HG03135 (cell line): Measurements from ENCODE around the gene MYOZ3.

Source experiments
- ATAC-seq: cut with Tn5 transposase; IDR thresholded peaks from one replicate; pipeline ENCODE4 v1.9.1; 2021; ENCODE audit warnings: mild to moderate bottlenecking, moderate library complexity; ENCODE audit not compliant: unreplicated experiment

Gene MYOZ3, protein sequence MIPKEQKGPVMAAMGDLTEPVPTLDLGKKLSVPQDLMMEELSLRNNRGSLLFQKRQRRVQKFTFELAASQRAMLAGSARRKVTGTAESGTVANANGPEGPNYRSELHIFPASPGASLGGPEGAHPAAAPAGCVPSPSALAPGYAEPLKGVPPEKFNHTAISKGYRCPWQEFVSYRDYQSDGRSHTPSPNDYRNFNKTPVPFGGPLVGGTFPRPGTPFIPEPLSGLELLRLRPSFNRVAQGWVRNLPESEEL

DNA sequence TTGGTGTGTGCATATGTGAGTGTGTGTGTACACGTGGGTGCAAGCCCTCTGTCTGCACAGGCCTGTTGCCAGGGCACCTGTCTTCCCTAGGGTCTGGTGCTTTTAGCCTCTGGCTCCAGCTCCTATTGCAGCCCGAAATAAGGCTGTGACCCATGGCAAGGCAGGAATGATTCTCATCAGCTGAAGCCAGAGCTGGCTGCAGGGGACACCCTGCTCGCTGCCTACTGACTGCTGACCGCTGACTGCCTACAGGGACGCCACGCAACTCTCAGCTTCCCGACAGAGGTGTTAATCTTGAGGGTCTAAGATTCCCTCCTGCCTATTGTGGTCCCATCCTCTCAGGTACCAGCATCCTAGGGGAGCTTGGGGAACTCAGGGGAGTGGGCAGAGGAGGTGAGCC, at the start of gene MYOZ3:
Gene MYOZ3 (plus strand): TSS at position 166 of the 400 bp plus-strand sequence. CDS start 1,691 bp downstream, outside the sequence.
- no peak for ATAC-seq

DNA sequence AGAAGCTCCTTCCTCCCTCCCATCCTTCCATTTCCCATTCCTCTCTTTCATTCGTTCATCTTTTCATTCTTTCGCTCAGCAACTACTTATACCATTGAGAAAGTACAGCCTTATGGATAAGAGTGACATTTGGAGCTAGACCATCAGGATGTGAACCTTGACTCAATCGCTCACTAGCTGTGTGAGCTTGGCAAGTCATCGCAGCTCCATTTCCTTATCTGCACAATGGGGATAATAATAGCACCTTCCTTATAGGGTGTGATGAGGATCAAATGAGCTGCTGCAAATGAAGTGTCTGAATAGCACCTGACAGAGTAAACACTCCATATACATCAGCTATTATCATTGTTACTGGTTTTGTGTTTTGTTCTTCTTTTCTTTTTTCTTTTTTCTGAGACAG, 48.6 kb upstream of the MYOZ3 start:
- ATAC-seq = no peak

DNA sequence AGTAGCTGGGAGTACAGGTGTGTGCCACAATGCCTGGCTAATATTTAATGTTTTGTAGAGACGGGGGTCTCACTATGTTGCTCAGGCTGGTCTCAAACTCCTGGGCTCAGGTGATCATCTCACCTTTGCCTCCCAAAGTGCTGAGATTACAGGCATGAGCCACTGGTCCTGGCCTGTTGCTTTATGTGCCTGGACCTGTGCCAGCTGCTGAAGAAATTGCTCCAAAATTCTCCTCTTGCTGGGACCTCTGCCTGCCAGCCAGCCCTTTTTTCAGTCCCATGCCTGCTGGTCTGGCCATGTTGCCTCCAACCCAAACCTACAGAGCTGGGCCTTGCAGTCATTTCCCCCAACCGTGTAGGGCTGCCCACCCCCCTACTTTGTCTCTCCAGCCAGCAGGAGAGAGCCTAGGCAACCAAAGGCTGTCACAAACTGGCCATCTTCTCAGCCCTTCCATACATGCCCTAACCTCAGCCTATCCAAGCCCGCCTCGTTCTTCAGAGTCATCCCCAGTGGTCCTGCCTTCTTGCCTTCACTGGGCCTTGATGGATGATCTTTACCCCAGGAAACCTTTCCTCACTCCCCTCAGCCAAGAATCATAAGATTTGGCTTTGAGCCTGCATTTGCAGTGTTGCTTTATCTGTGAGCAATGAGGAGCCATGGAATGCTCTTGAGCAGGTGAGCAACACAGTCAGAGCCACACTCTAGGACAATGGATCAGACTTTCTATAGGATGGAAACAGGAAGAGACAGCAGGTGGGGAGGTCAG, 48.0 kb upstream of the MYOZ3 start:
- ATAC-seq = no peak

DNA sequence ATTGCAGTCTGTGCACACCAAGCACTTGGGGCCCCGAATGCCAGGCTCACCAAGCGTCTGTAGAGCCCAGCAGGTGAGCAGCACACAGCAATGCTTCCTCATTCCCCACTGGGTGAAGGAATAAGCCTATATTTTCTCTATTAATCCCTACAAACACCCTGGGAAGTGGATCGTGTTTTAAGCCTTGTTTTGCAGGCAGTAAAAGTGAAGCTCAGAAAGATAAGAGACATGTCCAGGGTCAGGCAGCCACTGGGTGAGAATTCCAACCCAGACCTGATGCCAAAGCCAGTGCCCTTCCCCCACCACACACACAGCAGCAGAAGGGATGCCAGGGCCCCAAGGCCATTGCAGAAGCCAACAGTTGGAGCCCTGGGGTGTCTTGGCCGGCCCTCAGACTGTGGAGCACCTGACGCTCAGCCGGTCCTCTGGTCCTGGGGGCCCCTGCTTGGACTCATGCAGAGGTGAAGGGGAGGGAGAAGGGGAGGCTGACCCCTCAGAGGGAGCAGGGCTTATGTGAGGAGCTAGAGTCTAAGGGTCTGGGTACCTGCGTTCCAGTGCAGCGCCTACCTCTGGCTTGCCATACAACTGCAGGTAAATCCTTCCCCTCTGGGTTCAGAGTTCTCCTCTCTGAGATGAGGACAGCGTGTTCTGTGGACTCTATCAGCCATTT, 46.9 kb upstream of the MYOZ3 start:
- no peak for ATAC-seq

DNA sequence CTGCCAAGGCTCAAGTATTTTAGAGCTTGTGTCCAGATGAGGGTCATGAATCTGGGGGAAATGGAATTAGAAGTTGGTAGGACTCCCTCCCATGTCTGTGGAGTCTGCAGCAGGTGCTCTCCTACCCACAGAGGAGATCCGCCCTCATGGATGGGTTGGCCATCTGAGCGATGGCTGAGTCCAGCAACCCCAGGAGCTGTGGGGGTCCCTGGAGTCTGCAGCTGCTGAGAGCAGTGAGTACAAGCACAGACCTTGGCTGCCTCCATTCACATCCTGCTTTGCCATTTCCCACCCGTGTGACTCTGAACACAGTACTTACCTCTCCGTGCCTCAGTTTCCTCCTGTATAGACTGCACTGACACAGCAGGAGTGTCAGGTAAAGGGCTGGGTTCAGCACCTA, 46.4 kb upstream of the MYOZ3 start:
- no peak for ATAC-seq

DNA sequence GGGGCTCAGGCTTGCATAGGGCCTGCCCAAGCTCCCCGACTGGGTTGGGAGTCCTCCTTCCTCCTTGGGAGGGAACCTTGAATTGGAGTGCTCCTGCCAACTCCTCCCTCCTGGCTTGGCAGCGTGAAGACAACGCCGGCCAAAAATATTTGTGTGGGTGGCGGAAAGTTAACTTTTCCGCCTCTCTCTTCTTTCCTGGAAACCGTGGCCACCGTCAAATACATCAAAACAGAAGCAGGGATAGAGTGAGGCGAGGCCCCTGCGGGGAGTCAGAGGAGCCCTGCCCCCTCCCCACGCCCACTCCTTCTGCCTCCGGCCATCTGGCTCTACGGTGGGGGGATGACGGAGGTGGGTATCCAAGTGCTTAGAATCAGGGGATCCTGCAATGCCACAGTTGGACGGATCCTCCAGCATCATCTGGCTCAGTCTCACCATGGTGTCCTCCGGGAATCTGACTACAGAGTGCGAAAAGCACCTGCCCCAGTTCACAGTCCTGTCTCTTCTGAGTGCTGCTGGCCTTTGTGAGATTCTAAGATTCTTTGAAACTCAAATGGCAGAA, 45.8 kb upstream of the MYOZ3 start:
- no peak for ATAC-seq

DNA sequence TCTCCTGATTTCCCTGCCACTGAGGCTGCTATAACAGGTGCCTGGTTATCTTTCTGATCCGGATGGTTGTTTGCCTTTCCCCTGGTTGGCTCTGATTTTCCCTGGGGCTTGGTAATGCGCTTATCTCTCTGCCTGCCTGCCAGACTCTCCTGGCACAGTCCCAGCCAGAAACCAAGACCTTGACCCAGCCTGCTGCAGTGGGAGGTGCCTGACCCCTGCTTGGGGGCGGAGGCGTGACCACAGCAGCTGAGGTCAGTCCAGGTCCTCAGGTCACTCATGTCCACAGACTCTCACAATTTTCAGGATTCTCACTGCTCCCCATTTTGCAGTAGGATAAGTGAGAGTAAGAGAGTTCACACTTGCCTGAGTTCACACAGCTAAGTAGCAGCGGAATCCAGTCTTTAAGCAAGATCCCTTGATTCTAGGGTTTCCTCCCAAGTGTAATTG, 45.0 kb upstream of the MYOZ3 start:
- ATAC-seq = no peak

DNA sequence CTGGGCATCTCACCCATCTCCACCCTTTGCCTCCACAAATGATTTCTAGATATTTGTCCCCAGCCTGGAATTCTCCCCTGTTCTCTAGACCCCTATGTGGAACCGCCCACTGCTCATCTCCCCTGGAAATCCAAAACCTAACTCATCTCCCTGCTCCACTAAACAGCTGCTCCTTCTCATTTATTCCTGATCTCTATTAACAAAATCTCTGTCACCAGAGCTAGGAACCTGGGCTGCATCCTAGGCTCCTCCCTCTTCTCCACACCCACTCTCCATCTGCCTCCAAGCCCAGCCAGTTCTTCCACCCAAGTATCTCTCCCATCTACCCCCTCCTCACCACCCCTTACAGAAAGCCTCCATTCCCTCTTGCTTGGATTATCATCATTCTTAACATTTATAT, 44.5 kb upstream of the MYOZ3 start:
- no peak for ATAC-seq

DNA sequence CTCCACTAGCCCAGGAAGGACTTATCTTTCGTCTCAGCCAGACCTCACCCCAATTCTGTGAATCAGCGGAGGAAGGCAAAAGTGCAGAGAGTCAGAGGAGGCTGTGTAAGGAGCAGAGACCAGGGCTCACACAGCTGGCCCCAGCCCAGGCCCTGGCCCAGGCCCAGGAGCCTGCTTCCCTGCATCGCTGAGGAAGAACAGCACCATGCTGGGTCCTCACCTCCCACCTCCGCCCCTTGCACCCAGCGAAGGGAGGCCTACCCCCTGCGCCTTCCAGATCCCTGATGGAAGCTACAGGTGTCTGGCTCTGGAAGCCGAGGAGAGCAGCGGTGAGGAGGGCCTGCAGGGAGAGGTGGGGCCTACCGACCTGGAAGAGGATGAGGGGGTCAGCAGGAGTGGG, 42.9 kb upstream of the MYOZ3 start:
- ATAC-seq = no peak

DNA sequence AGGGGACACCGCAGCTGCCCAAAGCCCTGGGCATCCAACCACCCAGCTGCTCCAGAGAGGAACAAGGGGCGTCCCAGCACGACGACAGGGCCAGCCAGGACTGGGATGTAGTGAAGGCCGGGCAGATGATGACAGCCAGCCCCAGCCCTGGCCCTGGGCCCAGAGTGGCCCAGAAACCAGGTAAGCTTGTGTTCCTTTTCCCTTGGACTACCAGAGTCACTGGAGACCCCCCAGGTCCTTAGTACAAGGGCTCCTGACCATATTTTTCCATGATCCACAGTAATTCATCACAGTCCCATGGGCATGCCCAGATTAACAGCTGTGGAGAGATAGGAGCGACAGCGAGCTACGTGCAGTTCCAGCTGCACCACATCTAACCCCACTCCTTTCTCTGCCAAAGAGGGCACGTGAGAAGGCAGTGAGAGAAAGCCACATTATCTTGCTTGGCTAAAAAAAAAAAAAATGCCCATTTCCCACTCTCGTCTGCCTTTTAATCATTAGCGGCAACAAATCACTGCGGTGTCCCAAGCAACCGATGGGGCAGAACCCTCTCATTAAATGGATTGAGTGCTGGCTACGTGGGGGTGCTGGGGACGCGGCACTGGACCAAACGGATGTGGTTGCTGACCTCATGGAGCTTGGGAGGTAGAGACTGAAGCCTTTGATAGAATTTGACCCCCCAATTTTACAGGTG, 42.3 kb upstream of the MYOZ3 start:
- ATAC-seq = no peak

DNA sequence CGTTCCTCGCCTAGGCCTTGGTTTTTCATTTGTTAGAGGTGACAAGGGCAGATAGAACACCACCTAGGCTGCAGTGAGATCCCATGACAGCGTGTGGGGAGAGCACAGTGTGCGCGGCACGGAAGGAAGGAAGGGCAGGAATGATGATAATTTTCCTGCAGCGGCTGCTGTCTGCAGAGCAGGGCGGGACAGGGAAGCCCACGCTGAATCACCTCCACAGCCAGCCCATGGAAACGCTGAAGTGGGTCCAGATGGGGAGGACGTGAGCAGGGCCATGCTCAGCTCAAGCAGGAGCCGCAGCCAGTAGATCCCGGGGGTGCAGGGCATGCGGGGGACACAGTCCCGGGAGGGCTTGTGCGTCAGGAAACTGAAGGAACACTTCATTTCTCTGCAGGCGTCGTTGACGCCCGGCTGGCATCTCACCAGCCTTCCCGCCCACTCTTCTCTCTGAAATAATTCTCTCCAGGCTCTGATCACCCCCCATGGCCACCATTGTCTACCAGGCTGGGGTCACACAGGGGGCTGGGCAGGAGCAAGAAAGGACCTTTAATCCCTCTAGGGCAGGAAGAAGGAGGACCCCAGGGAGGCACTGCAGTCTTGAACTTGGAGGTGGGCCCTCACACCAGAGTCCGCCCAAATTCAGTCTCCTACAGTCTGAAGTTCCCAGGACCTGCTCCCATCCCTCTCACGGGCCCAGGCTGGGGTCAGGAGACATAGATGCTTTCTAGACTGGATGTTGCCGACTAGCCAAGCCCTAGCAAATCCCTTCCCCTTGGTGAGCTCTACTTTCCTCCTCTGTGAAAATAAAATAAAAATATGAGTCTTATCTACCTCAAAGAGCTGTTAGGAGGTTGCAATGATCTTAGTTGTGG, 41.5 kb upstream of the MYOZ3 start:
- no peak for ATAC-seq

DNA sequence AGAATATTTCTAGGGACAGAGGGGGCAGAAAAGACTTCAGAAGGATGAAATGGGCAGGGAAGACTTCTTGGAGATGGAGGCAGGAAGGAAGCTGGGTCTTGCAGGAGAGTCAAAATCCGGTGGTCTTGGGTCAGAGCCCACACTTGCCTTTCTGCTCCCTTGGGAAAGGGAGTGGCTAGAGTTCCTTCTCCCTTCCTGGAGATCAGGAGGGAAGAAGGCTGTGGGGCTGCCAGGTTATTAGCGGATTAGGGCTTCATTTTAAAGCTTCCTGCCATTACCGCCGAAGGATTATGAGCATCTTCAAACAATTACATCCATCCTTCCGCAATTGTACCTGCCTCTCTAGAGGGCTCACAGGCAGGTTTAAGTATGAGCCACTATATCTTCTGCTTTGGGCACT, 39.8 kb upstream of the MYOZ3 start:
- no peak for ATAC-seq

DNA sequence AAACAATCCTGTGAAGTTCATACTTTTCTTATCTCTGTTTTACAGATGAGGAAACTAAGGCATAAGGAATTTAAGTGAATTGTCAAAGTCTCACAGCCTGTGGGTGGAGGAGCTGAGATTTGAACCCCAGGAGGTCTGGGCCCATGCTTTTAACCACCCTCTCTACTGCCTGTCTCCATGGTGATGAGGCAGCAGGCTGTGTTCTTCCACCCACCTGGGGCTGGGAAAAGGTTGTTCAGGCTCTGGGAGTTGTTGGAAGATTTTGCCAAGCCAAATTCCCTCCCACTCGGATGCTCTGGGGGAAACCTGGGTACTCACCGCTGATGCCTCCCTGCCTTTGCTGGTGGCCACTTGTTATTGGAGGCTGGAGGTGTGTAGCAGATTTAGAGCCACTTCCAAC, 38.9 kb upstream of the MYOZ3 start:
- ATAC-seq = no peak

DNA sequence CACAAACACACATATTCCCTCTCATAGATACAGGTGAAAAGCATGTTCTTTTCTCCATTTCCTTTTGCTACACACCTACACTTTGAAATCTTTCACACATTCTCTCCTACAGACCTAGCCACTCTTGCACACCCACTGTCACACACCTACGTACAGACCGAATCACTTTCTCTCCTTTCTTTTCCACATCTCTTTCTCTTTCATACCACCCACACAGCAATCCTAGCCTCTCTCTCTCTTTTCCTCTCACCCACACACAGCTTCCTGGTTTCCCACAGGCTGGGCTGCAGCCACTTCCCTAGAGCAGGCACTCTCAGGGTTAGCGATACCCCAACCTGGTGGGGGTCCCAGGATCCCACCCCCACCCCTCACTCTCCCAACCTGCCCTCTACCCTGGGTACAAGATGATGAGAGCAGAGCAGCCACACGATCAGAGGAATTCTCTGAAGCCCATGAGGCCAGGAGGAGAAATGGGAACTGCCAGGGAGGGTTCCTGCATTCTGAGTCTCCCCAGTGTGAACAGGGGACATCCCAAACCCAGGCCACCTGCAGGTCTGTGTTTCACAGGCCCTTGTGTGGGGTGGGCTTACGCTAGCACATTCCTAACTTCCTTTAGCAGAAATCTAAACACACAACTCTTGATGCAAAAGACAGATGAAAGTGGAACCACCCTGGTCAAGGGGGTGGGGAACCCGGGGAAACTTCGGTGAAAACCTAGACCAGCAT, 37.7 kb upstream of the MYOZ3 start:
- ATAC-seq = no peak

DNA sequence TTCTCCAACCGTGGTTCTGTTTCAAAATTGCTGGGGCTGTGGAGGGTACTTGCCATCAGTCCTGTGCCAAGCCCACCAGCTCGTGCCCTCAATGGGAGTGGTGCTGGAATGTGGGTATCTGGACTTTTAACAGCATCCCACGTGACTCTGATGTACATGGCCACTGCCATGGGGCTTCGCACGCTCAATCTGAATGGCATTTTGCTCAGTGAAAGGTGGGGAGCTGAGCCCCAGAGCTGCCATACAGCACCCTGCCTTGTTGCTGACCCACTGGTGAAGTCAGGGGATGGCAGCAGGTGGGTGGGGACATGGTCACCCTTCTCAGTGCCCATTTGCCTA, 37.2 kb upstream of the MYOZ3 start:
- no peak for ATAC-seq

DNA sequence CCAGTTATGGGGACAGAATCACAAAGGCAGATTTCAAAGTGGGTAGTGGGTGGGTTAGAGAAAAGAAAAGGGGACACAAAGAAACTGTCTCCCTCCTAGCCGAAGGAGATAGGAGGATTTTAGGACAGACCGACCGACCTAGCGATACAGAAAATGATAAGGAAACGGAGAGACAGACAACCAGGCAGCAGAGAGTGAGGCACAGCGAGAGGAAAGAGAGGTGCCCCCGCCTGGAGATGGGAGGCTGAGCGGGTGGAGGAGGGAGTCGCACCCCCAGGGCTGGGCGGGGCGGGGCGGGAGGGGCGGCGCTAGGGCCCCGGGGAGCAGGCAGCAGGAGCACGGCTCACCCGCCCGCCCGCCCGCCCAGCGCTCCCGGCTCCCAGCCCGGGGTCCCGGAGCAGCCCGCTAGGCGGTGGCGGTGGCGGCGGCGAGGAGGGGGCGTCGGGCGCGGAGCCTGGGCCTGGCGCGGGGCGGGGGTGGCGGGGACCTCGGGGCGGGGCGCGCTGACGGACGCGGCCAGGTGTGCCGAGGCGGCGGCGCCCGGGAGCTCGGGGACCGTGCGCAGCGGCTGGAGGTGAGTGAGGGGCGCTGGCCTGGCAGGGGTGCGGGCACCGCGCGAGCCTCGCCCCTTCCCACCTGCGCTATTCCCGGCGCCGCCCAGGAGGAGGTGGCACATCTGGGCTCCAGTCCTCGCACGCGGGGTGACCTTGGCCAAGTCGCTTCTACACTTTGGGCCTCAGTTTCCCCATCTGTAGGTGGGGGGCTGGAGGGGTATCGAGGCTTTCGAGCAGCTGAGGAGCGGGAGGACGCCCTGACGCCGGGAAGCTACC, 36.5 kb upstream of the MYOZ3 start:
- no peak for ATAC-seq

DNA sequence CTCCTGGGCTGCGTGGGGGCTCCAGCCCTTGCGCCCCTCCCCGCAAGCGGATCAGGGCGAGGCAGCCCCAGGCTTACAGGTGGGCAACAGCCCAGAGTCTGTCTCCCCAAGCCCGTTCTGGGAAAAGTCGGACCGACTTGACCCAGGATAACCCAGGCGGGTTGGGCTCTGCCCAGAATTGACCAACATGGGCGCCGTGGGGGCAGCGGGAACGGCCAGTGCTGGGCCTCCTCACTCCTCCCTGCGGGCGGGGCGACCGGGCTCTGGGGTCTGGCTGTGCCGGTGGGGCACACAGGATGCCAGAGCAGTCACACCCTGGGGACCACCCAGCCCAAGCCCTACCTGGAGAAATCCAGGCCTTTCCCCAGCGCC, 35.9 kb upstream of the MYOZ3 start:
- ATAC-seq = no peak

DNA sequence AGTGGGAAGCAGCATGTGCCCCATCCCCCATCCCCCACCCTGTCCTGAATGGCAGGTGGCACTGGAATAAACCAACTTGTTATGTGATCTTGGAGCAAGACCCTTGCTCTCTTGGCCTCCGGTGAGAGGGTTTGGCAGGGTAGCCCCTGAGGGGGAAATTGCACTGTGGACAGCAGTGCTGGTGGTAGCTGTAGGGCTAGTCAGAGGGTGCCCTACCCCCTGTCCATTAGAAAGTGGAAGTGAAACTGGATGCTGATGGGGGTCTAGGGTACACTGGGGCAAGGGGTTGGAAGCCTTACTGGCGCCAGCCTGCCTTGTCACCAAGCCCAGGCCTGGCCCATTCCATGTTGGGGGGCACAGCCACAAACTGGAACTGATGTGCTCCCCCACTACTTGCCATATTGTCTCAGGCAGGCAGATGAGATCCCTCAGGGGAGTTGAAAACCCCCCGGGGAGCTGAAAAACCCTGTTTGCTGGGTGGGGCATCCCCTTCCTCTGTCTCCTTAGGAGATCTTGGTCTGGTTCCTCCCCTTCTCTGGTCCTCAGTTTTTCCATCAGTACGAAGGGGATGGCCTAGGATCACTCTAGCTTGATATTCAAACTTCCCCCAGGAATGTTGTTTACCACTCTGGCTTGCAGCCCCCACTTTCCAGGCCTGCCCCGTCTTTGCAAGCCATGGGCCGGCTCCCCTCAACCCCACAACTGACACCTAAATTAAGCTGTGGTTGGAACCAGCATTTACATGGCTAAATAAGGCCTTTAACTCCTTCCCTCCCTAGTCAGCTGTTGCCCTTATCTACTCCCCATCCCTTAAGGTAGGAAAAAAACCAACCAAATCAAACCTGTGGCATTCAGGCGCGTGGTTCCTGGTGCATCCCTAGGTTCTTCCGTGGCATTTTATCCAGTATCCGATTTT, 35.0 kb upstream of the MYOZ3 start:
- peak; percentile 50 for ATAC-seq
